HG03520 (cell line): Measurements from ENCODE around the gene PRR35.

Experiments
- ATAC-seq: cut with Tn5 transposase; IDR thresholded peaks from one replicate; pipeline ENCODE4 v1.9.1; 2021; ENCODE audit warnings: mild to moderate bottlenecking, moderate library complexity; ENCODE audit not compliant: unreplicated experiment

PRR35 gene

GRCh38 chr16:578232-578869, 18.2 kb downstream of the PRR35 start:
- no peak for ATAC-seq

- no peak for ATAC-seq
These were observed 18.7 kb downstream of the PRR35 start for GRCh38 chr16:578870-579405.

- no peak for ATAC-seq
These were observed 20.1 kb downstream of the PRR35 start for GRCh38 chr16:580141-580945.

- ATAC-seq: no peak
These were observed 20.8 kb downstream of the PRR35 start for GRCh38 chr16:580946-581498.

GRCh38 chr16:582218-582613, 22.0 kb downstream of the PRR35 start:
- ATAC-seq: no peak

GRCh38 chr16:582614-583331, 22.6 kb downstream of the PRR35 start:
- no peak for ATAC-seq

GRCh38 chr16:583470-583814, 23.2 kb downstream of the PRR35 start:
- ATAC-seq: no peak

- no peak for ATAC-seq
These were observed 23.8 kb downstream of the PRR35 start for GRCh38 chr16:583815-584591.

- ATAC-seq: no peak
These were observed 25.2 kb downstream of the PRR35 start for GRCh38 chr16:585351-585750.

- ATAC-seq: no peak
These were observed 26.0 kb downstream of the PRR35 start for GRCh38 chr16:586047-586644.

GRCh38 chr16:586645-587590, 26.7 kb downstream of the PRR35 start:
- no peak for ATAC-seq

GRCh38 chr16:588639-588888, 28.4 kb downstream of the PRR35 start:
- peak; percentile 1 for ATAC-seq

- peak; percentile 61 for ATAC-seq
These were observed 28.9 kb downstream of the PRR35 start for GRCh38 chr16:588889-589657.

- peak; percentile 78 for ATAC-seq
These were observed 29.5 kb downstream of the PRR35 start, which contains the start of gene RAB40C for GRCh38 chr16:589658-590187. Gene RAB40C (plus strand): TSS chr16:590066. CDS start chr16:590292, 226 bp downstream.

GRCh38 chr16:590188-590814, 30.1 kb downstream of the PRR35 start:
- no peak for ATAC-seq

- no peak for ATAC-seq
These were observed 30.6 kb downstream of the PRR35 start for GRCh38 chr16:590815-591200.

GRCh38 chr16:591231-591630, 31.0 kb downstream of the PRR35 start:
- ATAC-seq: no peak
